HG02938 (cell line): ENCODE measurements around the gene IFNA17.
A peak's percentile ranks its signal among the peaks of the same experiment; 100 is the strongest.
"Not testable (repeated sequence)": the region's sequence is repeated elsewhere in the genome, so short reads cannot be mapped to it uniquely, and the experiment has no call there.

ENCODE experiments used
- ATAC-seq: cut with Tn5 transposase; IDR thresholded peaks from one replicate; pipeline ENCODE4 v1.9.1; 2021; ENCODE audit warnings: mild to moderate bottlenecking, moderate library complexity; ENCODE audit not compliant: unreplicated experiment

The IFNA17 gene

DNA sequence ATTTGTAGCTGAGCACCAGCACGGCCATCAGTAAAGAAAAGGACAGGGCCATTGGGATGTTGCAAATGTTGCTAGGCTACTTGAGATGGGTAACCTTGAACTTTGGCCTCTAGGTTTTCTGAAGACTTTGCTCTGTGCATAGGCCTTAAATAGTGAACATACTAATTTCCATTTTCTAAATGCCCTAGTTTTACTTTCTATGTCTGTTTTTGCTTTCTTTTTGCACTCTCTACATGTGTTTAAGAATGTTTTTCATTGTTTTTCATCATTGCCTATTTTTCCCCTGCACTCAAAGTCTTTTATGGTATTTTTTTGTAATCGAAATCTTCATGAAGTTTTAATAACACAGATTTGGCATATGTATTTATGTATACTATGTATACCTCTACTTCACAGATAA lies at the start of gene IFNA17:
TSS of gene IFNA17 (minus strand) at position 101 of the 400 bp plus-strand sequence. CDS start at position 52, 49 bp downstream.
- ATAC-seq, result no peak

DNA sequence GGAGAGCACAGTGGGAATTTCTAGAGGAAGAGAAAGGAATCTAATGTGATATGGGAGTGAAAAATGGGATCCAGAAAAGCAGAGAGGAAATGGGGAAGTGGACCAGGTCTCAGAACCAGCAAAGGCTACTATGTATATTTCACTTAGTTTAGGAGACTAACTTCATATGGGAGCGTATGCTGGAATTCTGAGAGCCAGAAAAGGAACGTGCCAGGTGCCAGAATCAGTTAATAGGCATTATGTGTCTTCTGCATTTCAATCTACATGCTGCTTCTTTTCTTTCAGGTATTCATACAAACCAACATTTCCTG lies 40.3 kb upstream of the IFNA17 start:
- no peak for ATAC-seq

DNA sequence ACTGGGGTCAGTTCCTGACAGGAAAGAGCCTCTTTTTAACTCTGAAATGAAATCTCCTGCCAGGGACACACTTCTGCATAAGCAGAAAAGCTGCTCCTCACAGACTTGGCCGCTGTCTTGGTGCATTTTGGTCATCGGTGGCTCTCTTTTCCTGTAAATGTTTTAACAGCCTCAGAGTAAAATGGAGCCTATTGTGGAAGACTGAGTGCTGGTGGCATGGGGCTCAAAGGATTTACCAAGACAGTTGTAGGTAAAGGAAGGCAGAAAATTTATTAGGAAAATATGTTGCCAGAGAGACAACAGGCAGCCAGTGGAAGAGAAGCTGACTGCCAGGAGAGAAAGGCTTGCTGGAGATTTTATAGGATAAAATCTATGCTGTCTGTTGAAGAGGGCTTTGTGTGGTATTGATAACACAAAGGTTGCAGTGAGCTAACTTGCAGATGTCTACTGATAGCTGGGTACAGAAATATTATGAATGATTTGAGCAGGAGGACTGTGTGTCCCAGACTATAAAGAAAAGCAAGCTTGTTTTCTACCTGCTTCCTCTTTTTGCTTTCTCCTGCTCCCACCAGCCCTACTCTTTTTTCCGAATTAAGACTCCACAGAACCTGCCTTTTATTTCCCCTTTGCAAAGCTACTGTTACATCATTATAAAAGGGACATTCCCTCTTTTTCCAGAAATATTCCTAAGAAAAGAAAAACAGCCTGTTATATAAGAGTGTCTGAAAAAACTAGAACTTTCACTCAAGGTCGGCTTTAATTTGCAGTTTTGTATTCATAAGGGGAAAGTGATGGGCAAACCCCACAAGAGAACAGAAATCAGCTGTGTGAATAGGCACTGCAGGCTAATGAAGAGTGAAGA lies 39.7 kb upstream of the IFNA17 start:
- ATAC-seq, result peak; percentile 38

DNA sequence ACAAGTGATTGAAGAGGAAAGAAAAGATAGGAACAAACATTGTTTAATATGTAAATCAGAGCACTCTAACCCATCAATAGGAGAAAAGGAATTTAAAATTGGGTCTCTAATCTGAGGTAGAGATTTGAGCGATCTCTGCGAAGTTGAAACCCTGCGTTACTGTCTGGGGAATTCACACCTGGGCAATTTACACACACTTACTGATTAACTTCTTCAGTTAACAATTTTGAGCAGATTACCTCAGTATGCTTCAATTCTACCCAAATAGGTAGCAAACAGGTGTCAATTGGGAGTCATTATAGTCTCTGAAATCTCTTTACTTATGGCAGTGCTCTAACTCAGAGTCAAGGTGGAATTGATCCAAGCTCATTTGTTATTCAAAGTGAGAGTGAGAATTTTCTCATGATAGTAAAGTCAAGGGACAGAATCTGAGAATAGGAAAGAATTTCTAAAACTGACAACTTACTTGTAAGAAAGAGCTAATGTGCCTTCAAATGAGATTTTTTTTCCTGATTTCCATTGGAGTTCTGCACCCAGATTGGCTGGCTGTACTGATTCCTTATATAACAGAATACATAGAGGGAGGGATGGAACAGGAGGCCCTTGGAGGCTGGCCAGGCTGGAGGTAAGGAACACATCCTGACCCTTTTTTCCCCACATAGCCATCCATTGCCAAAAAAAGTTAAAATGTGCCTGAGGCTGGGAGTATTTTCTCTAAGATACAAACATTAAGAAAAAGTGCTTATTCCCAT lies 38.9 kb upstream of the IFNA17 start:
- ATAC-seq, result peak; percentile 50

DNA sequence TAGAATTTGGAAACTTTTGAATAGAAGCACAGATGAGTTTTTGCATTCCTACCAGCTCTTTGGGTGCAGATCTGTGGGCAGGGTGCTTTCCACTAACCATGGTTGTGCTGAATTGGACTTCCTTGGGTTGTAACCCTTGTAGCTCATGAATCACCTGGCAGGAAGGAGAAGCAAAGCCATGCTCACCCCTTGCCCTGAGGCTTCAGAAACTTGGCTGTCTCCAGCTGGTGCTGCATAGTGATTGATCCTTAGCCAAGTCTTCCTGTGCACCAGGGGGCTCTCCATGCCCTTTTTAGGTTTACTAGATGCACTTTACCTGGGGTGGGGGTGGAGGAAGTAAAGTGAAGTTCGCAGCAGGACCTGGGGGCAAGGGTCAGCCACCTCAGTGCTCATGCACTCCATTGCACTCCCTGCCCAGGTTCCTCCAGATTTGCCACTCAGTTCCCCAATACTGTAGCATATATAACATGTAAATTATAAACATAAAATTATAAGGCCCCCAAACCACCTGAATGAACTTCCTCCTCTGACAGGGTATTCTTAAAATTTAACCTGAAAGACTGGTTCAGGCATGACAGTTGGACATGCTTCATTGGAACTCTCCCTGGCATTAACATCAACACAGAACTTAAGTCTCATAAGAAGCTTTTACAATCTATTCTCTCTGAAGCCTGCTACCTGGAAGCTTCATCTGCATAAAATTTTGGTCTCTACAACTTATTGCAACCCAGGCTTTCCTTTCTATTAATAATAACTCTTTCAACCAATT lies 37.6 kb upstream of the IFNA17 start:
- ATAC-seq, result no peak

DNA sequence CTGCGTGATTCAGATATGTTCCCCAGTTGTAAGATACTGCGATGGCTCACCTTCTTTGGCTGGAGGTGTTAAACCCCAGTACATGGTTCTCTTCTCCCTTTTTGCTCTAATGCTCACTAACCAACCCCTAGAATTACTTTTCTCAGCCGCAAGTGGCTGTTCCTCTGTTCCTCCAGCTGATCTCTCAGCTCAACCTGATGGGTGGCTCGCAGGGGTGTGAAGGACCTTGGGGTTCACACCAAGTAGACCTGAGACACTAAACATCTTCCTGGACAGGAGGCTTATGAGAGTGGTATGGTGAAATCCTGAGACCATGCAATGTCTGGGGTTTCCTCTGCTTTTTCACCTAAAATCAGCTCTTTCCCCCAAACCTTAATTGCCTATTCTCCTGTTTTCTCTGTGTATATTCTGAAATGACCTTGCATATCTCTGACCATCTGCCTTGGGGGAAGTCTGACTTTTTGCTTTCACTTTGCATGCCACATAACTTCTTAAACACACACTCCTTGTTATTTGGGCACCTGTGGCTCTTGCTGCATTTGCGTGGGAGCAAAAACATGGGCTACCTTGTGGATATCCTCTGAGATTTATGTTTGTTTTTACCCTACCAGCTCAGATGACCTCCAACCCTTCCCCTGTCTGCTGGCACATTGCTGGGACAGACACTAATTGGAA lies 27.7 kb upstream of the IFNA17 start:
- no peak for ATAC-seq

DNA sequence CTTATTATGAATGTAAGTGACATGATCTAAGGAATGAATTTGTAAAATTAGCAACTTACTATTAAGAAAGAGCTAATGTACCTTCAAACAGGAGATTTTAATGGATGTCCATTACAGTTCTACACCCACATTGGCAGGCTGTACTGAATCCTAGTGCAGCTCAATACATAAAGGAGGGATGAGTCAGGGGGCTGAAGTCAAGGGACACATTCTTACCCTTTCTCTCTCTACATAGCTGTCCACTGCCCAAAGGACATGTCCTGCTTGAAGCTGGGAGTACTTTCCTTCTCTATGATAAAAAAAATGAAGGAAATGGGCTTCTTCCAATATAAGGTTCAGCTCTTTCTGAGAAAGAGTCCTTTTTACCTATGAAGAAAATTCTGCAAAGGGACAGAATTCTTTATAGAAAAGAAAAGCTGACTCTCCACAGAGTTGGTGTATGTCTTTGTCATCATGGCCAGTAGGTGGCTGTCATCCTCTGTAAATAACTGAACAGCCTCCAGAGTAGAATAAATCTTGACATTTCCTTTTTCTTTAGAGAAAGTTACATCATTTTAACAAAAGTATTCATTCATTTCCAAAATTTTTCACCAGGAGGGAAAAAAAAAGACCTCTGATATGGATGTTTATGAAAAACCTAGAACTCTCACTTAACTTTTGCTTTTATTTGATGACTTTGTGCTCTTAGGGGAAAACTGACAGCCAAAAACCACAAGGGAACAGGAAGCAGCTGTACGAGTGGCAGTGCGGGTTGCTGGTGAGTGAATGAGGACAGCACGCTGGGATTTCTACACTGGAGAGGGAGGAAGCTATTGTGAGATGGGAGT lies 24.9 kb upstream of the IFNA17 start:
- ATAC-seq, result peak; percentile 82

DNA sequence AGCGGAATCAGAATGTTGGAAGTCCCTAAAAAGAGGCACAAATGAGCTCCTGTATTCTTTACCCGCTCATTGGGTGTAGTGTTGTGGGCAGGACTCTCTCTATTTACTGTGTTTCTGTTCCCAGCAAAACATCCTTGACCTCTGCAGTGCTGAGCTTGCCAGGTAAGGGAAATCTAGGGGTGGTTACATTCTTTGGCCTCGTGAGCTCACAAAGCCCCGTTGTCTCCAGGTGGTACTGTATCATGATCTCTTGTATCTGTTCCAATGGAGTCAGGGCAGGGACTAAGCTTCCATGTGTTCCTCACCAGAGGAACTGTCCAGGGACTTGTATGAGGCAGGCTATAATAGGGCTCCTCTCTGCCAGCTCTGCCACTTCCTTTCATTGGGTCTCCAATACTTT lies 23.6 kb upstream of the IFNA17 start:
- ATAC-seq, result no peak

DNA sequence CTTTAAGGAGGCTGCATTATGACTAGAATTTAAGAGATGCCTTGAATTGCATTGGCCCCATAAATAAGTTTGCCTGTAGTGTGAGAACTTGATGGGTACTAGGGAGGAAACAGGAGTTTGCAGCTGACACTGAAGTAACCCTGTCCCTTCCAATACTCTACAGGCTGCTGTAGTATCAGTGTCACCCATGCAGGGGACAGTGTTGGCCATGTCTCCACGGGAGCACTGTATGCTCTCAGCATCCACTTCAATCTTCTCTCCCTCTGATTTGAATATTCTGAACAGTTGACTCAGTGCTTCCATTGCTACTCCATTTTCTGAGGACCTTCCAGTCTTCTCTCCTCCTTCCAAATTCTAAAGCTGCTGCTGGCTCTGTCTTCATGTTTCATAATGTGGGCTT lies 23.2 kb upstream of the IFNA17 start:
- no peak for ATAC-seq

DNA sequence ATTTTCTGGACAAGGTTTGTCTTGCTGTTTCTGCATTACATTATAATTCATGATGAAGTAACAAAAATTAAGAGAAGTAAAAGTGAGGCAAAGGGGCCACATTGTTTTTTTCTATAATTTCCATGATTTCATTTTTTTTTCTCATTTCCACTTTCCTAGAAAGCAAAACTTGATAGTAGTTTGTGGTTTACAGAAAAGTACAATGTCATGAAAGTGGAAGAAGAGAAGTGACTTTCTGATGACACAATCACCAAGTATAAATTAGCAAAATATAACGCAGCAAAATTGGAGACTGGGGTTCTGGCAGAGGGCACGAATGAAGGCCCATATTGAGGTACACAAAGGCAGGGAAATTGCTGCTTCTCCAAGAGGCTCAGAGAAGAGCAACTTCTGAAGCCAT lies 16.8 kb upstream of the IFNA17 start:
- no peak for ATAC-seq

DNA sequence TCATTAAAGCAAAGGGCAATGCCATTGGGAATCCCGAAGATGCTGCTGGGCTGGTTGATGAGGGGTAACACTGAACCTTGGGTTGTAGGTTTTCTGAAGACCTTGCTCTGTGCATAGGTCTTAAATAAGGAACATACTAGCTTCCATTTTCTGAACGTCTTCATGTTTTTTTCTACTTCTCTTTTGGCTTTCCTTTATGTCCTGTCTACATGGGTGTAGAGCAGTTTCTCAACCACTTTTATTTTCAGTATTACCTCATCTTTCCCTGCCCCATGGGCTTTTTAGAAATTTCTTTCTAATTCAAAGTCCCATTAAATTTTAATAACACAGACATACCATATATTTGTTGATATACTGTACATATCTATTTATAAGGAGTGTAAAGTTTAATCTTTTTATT lies 11.9 kb upstream of the IFNA17 start, which contains the start of gene IFNA14:
TSS of gene IFNA14 (minus strand) at position 95 of the 400 bp plus-strand sequence. CDS start at position 25, 70 bp downstream.
- ATAC-seq, result no peak

DNA sequence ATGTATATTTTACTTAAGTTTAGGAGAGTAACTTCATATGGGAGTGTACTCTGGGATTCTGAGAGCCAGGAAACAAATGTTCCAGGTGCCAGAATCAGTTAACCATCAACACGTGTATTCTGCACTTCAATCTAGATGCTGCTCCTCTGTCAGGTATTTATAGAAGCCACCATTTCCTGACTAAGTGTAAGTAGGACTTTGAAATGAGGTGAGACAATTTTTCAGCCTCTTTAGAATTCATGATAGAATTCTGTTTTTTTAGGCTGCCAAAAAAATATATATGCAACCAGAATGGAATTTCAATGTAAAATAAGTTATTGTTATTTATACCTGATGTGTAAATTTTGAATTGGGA lies 8.3 kb upstream of the IFNA17 start:
- not testable (repeated sequence) for ATAC-seq

DNA sequence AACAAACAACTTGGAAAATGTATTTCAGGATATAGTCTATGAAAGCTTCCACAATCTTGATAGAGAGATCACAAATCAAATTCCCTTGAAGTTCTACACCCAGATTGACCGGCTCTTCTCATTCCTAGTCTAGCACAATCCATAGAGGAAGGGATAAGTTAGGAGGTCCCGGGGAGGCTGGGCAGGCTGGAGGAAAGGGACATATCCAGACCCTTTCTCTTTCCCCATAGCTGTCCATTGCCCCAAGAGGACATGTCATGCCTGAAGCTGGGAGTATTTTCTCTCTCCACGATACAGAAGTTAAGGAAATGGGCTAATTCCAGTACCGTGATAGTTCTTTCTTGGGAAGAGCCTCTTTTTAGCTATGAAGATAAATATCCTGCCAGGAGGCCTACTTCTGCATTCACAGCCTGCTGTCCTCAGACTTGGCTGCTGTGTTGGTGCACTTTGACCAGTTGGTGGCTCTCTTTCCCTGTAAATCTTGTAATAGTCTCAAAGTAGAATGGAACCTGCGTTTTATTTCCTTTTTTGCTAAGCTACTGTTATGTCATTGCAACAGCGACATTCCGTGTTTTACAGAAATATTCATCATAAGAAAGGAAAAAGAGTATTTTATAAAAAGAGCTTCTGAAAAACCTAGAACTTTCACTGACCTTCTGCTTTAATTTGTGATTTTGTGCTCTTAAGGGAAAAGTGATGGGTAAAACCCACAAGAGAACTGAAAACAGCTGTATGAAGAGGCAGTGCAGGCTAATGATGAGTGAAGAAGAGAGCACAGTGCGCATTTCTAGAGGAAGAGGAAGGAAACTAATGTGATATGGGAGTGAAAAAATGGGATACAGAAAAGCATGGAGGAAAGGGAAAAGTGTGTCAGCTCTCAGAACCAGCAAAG lies 7.7 kb upstream of the IFNA17 start:
- peak; percentile 86 for ATAC-seq

DNA sequence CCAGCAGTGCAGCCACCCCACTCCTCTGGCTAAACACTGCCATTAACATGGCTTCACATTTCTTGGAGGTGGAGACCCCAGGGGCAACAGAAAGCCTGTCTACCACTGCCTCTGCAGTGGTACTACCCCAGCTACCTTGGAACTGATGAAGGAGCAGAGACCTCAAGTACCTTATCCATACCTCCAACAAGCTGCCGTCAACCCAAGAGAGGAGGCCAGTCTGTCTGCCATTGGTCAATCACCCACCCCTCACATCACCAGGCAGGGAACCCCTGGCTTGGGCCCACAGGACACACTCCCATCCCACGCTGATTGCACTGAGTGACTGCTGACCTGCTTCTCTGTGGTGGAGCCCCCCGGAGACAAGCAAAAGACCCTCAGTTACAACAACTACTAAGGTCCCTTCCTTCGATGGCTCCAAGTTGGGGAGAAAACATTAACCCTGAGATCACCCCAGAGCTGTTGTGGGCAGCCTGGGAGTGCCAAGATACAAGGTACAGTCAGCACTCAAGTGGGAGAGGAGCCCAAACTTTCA lies 6.2 kb upstream of the IFNA17 start:
- no peak for ATAC-seq

DNA sequence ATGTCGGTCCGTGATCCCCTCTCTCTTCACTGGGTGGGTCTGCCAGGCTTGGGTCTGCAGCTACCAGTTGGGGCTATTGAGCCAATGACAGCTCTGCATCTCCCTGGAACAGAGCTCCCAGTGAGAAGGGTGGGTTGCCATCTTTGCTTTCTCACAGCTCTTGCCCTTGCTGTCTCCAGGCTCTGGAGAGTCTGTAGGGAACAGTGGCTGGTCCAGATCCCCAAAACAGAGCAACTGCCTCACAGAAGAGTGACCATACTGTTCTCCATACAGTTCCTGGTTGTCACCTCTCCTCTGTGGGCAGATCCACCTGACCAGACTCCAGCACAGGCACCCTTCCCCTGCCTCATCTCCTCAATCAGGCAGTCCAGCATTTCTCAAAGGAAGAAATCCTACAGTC lies 5.2 kb upstream of the IFNA17 start:
- no peak for ATAC-seq

DNA sequence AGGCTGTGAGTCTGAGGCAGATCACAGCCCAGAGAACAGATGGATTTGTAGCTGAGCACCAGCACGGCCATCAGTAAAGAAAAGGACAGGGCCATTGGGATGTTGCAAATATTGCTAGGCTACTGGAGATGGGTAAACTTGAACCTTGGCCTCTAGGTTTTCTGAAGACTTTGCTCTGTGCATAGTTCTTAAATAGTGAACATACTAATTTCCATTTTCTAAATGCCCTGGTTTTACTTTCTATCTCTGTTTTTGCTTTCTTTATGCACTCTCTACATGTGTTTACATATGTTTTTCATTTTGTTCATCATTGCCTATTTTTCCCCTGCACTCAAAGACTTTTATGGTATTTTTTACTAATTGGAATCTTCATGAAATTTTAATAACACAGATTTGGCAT lies 10.8 kb downstream of the IFNA17 start, which contains the start of gene IFNA16:
TSS of gene IFNA16 (minus strand) at position 101 of the 400 bp plus-strand sequence. CDS start at position 95, 6 bp downstream.
- ATAC-seq, result not testable (repeated sequence)

DNA sequence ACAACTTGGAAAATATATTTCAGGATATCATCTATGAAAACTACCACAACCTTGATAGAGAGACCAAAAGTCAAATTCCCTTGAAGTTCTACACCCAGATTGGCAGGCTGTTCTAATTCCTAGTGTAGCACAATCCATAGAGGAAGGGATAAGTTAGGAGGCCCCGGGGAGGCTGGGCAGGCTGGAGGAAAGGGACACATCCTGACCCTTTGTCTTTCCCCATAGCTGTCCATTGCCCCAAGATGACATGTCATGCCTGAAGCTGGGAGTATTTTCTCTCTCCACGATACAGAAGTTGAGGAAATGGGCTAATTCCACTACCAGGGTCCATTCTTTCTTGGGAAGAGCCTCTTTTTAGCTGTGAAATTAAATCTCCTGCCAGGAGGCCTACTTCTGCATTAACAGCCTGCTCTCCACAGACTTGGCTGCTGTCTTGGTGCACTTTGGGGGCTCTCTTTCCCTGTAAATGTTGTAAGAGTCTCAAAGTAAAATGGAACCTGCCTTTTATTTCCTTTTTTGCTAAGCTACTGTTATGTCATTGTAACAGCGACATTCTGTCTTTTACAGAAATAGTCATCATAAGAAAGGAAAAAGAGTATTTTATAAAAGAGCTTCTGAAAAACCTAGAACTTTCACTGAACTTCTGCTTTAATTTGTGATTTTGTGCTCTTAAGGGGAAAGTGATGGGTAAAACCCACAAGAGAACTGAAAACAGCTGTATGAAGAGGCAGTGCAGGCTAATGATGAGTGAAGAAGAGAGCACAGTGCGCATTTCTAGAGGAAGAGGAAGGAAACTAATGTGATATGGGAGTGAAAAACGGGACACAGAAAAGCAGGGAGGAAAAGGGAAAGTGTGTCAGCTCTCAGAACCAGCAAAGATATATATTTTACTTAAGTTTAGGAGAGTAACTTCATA lies 14.4 kb downstream of the IFNA17 start:
- ATAC-seq, result peak; percentile 81

DNA sequence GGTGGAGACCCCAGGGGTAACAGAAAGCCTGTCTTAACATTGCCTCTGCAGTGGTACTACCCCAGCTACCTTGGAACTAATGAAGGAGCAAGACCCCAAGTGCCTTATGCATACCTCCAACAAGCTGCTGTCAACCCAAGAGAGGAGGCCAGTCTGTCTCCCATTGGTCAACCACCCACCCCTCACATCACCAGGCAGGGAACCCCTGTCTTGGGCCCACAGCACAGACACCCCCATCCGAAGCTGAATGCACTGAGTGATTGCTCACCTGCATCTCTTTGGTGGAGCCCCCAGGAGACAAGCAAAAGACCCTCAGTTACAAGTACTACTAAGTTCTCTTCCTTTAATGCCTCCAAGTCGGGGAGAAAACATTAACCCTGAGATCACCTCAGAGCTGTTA lies 15.9 kb downstream of the IFNA17 start:
- ATAC-seq, result not testable (repeated sequence)
